Jurkat, Clone E6-1 (cell line): ENCODE data around the gene GPATCH2.
"Not testable (repeated sequence)": the region's sequence is repeated elsewhere in the genome, so short reads cannot be mapped to it uniquely, and the experiment has no call there.

ENCODE experiments used
- DNase-seq: peaks from one replicate; pipeline ENCODE4 v3.0.0-alpha.2; 2011; ENCODE audit warnings: low read depth, low spot score
- H3K4me3 ChIP-seq: 2 replicates; pipeline ENCODE4 v1.5.1; 2011; ENCODE audit warnings: mild to moderate bottlenecking, low read length, control low read depth, moderate library complexity

Gene GPATCH2

DNA sequence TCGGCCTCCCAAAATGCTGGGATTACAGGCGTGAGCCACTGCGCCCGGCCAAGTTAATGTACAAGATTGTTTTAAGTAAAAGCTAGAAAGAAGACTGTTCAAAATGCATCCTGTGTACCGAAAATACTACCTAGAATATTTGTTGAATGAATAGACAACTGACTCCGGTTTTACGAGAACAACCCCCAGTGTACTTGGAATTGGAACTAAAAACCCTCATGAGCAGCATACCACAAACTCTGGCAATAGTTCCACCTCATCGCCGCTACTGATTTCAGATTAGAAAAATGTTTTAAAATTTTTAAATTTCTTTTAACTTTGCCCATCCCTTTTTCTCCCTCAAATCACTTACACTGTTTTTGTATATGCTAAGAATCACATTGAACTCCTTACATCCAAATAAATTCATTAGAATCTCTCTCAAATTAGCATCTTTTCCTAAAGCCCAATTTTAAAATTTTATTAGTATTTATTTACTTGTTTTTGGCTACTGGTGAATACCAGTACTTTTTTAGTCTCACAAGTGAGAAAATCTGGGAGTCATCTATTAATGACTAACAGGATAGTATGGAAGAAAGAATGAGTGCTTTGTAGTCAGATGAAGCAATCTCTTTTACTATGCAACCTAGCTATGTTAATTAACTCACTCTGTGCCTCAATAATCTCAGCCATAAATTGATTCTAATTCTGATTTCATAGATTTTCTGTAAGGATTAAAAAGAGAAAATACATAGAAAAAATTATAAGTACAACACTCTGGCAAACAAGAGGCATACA, 95.1 kb downstream of the GPATCH2 start:
- no peak for DNase-seq
- no peak overlapping the region for H3K4me3 ChIP-seq

DNA sequence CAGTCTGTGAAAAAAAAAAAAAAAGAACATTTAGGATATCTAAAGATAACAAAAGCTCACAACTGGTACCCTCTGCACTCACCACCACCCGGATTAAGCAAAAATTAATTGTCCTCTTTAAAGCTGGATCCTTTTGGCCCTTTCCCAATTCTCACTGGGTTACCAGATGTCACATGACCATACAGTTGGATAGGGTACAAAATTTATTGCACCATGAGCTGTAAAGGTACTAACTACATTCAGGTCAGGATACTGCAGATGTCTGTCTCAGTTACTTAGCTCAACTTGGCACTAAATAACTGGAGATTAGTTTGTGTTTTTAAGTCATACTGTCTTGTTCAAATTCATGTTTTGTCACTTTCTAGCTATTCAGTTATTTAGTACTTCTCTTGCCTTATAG, 96.3 kb downstream of the GPATCH2 start:
- H3K4me3 ChIP-seq, result no peak overlapping the region
- no peak for DNase-seq

DNA sequence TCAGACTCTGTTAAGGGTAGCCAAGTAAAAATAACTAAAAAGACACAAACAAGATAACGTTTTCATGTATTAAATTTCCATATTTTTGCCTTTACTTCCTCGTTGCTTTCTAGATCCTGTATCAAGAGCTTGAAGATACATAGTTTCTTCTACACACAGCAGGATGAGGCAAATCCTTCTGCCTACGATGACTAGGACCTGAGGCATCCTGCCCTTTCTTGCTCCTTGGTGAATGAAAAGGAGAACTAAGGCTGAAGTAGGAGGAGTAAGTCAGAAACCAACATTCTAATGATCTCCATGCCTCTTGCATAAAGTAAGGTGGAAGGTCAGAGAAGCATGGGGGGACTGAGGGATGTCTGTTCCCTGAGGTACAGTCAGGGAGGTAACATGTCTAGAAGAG, 102.6 kb downstream of the GPATCH2 start:
- no peak overlapping the region for H3K4me3 ChIP-seq
- DNase-seq, result no peak

DNA sequence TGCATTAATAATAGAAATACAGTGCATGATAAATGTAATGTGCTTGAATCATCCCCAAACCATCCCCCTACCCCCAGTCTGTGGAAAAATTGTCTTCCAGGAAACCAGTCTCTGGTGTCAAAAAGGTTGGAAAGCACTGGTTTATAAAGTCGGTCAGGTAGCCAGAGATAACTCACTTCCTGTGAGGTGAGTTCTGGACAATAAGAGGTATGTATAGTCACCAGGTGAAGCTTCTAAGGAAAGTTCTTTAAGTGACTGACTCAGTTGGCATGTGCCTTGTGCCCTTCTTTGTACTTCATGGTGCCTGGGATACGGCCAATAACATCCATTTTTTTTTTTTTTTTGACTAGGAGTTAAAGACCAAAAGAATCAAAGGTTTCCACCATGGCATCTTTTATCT, 103.7 kb downstream of the GPATCH2 start:
- no peak overlapping the region for H3K4me3 ChIP-seq
- no peak for DNase-seq

DNA sequence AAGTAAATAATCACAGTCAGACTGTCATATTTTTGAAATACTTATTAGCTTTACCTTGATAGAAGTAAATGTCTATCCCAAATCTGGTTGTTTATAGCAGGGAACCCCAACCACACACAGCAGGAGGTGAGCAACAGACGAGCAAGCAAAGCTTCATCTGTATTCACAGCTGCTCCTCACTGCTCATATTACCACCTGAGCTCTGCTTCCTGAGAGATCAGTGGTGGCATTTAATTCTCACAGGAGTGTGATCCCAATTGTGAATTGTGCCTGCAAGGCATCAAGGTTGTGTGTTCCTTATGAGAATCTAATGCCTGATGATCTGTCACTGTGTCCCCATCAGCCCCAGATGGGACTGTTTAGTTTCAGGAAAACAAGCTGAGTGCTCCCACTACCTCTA, 104.3 kb downstream of the GPATCH2 start:
- no peak for DNase-seq
- no peak overlapping the region for H3K4me3 ChIP-seq

DNA sequence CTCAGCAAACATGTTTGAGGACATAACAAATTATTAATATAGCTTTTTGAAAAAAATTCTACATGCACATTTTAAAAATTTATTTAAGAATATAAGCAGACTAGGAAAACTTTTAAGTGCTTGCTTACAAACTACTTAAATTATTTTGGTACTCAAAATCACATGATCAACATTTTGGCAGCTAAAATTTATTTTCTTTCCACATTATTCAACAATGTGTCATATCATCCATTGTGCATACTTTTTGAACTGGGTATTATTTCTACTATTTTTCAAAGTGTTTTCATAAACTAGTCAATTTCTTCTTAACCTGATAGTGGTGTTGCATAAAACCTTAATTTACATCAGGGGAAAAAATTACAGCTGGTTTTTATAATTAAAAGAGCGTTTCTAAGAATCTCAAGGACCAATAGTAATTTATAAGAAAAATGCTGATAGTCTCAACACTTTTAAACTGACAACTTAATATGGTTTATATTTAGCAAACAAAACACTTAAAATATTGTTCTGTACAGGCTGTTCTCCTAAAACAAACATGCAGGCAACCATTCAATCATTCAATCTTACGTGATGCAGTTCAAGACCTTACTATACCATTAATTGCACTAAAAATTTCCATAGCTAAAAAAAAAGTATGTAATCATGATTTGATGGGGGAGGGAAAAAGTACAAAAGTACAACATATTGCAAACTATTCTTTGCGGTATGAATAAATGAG, 105.0 kb downstream of the GPATCH2 start:
- no peak for DNase-seq
- H3K4me3 ChIP-seq, result no peak overlapping the region

DNA sequence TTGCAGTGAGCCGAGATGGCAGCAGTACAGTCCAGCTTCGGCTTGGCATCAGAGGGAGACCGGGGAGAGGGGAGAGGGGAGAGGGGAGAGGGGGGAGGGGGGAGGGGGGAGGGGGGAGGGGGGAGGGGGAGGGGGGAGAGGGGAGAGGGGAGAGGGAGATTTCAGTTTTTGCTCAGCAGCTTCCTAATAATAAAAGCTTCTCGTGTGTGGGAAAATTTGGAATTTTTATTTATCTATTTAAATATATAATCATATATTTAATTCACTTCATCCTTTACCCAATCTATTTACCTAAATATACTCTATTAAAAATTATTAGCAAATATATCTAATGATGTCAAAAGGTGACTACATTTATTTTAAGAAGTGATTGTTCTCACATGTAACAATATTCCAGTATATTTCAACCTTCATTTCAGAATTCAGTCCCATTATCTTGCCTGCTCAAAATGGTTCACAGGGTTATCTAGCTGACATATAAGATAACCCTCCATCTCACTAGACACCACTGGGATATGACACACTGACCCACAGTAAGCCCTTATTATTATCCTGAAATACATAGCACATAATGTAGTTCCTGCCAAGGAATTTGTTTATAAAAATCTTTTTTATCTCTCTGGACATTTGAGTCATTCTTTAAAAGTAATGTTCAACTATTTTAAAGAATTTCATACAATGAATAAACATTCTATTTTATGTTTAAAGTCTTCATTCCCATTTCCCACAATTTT, 105.9 kb downstream of the GPATCH2 start:
- H3K4me3 ChIP-seq, result no peak overlapping the region
- DNase-seq, result no peak

DNA sequence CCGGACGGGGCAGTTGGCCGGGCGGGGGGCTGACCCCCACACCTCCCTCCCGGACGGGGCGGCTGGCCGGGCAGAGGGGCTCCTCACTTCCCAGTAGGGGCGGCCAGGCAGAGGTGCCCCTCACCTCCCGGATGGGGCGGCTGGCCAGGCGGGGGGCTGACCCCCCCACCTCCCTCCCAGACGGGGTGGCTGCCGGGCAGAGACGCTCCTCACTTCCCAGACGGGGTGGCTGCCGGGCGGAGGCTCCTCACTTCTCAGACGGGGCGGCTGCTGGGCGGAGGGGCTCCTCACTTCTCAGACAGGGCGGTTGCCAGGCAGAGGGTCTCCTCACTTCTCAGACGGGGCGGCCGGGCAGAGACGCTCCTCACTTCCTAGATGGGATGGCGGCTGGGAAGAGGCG, 107.0 kb downstream of the GPATCH2 start:
- DNase-seq, H3K4me3 ChIP-seq: not testable (repeated sequence)

DNA sequence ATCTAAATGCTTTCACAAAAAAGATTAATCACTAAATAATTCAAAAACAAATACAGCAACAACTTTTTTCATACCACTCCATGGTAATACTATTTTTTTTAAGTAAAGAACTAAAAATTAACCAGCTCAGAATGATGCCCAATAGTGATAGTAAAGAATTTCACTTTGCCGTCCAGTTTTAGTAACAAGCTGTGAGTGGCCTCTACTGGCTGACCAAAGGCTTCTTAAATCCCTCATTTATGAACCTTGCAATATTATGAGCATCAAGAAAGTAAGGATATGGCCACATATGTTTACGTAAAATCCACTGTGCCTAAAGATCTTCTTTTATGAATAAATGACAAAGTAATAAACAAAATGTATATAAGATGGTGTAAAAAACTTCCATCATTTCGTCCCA, 108.6 kb downstream of the GPATCH2 start:
- DNase-seq, result no peak

DNA sequence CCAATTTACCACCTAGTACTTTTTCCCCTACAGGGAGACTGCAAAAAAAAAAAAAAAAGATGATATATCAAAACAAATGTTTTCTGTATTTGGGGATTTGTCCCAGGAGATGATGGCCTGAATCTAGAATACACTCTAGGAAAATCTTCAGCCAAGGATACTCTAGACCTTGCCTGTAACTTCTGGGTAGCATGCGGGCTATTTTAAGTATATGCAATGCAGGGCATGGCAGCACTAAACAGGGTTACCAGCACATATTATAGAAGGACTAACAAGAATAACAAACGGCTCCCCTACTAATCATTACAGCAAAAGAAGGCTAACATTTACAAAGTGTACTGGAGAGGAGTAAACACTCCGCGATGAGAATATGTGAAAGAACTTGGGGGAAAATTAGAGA, 109.6 kb downstream of the GPATCH2 start:
- no peak overlapping the region for H3K4me3 ChIP-seq
- DNase-seq, result no peak

More for the DNA sequence above, 108.6 kb downstream of the GPATCH2 start:
- H3K4me3 ChIP-seq, result no peak overlapping the region

DNA sequence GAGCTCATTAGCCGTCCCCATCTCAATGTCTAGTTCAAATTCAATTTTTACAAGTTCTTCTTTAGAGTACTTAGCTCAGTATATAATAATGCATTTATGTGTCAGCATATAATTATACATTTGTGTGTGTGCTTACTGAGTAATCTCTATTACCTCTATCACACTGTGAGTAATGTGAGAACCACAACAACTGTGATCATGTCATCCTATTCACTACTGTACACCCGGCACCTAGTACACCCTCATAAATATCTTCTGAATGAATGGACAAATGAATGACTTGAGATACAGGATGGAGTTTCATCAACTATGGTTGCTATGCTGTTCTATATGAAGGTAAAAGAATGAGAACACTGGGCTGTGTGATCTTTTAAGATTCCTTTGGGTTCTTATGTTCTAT, 124.0 kb downstream of the GPATCH2 start:
- H3K4me3 ChIP-seq, result no peak overlapping the region
- no peak for DNase-seq

DNA sequence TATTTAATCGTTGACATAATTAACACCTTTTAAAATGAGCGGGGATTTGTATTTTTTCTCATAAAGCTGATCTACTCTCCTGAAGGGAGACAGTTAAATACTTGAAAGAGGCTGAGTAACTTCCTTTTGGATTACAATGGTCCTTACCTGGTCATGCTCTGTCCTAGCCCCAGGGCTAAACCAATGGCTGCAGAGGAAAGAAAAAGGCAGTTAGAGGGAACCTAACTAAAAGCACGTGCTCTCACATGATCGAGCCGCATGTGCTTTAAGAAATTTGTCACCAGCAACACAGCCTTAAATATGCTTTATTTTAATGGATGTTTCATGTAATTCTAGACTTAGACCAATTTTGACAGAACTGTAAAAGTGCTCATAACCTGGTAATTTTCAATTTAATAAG, 132.7 kb downstream of the GPATCH2 start:
- no peak for DNase-seq
- H3K4me3 ChIP-seq, result no peak overlapping the region

DNA sequence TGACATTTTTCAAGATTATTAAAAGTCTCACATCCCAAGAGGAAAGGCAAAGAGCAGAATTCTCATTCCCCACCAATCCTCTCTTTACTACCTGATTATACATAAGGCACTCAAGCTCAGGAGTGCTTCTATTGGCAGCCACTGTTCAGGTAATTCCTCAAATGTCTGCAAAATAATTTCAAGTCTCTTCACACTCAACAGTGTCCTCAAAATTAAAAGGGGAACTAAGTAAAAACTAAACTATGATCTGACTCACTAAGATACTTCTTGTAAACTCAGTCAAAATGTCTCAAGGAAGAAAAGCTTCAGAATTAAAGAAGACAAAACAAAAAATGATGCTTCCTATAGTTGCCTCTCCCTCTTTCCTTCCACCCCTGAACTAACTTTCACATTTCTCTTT, 135.6 kb downstream of the GPATCH2 start:
- no peak for DNase-seq
- no peak overlapping the region for H3K4me3 ChIP-seq

DNA sequence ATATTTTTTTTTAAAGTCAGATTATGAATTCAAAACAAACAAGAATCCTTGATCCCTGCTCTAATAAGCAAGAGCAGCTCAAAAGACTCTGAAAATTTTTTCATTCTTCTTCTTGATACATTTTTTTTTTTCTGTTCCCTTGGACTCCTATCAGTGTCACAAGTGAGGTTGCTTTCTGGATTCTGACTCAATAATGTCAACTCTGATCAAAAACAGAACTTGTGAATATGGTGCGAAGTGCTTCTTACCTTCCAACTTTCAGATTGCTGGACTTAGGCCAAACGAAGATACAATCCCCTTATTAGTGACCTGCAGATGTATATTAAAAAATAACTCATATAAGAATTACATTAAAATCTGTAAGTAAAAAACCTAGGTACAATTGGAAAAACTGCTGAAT, 136.1 kb downstream of the GPATCH2 start:
- DNase-seq, result no peak
- no peak overlapping the region for H3K4me3 ChIP-seq

DNA sequence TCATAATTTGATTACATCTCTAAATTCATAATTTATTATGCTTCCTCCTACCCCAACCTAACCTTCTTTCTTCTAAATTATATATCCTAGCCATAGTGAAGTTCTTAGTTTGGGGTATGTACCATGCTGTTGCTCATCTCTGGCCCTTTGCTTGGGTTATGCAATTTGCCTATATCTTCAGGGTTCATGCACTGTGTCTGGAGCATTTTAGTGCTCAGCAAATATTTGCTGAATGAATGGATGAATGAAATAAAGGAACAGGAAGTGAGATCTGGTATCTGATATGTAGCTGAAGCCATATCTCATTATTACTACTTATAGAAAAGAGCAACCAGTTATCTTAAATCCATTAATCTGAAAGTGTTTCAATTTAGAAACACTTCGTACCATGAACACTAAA, 137.6 kb downstream of the GPATCH2 start:
- DNase-seq, result no peak
- no peak overlapping the region for H3K4me3 ChIP-seq

DNA sequence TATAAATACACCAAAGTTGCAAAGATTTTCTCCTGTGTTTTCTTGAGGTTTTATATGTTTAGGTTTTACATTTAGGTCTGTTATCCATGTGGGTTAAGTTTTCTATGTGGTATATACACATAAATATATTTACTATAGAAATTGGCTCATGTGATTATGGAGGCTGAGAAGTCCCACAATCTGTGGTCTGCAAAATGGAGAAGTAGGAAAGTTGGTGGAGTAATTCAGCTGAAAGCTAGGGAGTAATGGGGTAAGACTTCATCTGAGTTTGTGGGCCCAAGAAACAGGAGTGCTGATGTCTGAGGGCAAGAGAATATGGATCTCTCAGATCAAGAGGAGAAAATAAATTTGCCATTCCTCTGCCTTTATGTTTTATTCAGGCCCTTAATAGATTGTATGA, 146.0 kb downstream of the GPATCH2 start:
- no peak for DNase-seq
- H3K4me3 ChIP-seq, result no peak overlapping the region

DNA sequence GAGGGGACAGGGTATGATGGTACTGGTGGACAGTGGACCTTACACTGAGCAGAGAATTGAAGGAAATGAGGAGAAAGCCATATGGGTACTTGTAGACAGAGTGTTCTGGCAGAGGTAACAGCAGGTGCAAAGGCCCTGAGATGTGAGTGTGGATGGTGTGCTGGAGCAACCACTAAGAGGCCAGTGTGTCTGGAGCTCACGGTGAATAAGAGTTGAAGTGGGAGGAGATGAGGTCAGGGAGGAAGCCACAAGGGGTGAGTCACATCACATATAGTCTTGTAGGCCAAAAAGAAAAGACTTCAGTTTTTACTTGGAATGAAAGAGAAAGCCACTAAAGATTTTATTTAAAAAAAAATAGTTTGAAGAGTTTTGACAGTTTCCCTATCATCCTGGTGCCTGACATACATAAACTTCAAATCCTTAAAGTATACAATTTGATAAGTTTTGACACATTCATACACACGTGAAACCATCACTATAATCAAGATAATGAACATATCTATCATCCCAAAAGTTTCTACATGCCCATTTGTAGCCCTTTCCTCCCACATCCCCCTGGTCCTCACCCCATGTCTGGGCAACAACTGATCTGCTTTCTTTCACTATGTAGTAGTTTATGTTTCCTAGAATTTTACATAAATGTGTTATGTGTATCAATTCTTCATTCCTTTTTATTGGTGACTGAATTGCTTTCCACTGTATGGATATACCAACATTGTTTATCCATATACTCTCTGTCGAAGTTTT, 148.4 kb downstream of the GPATCH2 start:
- DNase-seq, result peak; percentile 32
- H3K4me3 ChIP-seq, result no peak overlapping the region

DNA sequence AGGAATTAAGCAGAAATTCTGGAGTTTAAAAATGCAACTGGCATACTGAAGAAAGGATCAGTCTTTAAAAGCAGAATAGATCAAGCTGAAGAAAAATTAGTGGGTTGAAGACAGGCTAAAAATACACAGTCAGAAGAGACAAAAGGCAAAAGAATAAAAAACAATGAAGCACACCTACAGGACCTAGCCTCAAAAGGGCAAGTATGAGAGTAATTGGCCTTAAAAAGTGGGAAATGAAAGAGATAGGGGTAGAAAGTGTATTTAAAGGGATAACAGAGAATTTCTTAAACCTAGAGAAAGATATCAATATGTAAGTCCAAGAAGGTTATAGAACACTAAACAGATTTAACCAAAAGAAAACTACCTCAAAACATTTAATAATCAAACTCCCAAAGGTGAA, 152.4 kb downstream of the GPATCH2 start:
- no peak for DNase-seq
- H3K4me3 ChIP-seq, result no peak overlapping the region

DNA sequence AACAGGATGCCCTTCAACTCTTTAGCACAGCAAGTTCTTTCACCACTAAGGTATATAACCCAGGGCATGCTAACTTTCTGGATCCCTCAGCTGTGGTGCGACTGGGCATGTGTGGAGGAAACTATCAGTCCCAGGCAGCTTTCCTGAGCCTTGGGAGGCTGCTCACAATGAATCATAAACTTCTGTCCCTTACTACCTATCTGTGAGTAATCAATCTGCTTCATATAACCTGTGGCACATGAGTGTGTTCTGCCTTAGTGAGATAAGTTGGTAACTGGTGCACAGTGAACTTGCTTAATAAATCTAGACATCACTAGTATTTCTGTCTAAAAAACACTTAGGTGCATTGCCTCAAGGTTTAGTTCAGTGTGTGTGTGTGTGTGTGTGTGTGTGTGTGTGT, 158.0 kb downstream of the GPATCH2 start:
- DNase-seq, result no peak
- no peak overlapping the region for H3K4me3 ChIP-seq

DNA sequence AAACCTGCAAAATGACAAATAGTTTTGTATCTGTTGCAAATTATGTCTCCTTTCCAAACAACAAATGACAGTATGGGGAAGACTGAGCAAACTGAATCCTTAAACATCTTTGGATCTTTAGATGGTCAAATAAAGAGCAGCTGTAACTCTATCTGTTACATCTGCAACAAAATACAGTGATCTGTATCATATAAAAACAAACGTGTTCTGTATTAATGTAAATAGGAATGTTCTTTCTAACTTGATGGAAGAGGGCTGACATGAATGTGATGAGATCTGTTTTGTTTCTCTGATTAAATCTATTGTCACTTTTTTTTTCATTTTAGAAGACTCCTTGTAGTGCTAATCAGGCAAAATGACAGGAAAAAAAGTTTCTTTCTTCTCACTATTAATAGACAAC, 159.5 kb downstream of the GPATCH2 start:
- no peak overlapping the region for H3K4me3 ChIP-seq
- DNase-seq, result no peak
